HT-29 (cell line): Measurements from ENCODE around the gene HDHD5. TPM values are rescaled to one million over a fixed set of nuclear protein-coding genes. Genes with fewer than 3 reads are reported as not detected.
A peak's percentile ranks its signal among the peaks of the same experiment; 100 is the strongest.

Experiments used
- DNase-seq: peaks from one replicate; pipeline ENCODE4 v3.0.0-alpha.2; 2015; ENCODE audit warnings: low spot score
- total RNA-seq: library from RNA; depleted of rRNA; stranded (reverse); fragments of >200 nt; shearing (Covaris generic); gene quantifications from 2 replicates; pipeline ENCODE4 v1.2.3, GENCODE V29; 2014; rRNA removed

Gene HDHD5
- 65.3 and 74.3 TPM in 2 replicates for total RNA-seq

DNA sequence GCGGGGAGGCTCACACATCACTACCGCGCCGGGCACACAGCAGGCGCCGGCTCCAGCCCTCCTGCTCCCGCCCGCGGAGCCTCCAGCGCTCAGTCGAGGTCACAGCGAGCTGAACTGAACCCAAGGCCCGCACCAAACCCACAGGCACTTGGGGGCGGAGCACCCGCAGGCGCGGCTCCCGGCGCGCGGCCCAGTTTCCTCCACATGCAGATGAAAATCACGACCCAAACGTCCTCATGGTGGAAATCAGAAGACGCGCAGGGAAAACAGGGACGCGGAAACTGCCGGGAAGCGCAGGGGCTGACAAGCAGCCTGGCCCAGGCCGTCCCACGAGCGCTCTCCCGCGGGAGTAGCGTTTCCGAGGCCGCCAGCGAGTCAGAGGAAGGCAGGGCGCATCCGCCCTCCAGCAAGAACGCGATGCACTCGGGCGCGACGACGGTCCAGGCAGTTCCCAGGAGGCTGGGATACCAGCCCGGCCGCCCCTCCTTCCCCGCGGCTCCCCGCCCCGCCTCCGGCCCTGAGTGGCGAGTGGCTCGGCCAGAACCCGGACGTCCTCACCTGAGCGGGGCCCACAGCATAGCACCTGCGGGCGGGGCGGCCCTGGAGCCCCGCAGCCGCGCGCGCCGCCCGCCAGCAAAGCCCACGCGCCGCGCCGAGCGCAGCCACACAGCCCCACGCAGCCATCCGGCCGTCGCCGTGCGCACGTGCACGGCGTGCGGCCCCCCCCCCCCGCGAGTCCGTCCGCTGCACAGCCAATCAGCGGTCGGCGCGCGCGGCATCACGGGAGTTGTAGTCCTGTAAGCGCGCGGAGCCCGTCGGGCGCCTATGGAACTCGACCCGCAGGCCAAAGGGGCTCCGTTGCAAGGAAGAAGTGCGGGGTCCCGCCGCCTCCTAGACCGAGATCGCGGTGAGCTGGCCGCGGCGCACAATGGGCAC, at the start of gene HDHD5:
TSS of gene HDHD5 (minus strand) at position 710 of the 936 bp plus-strand sequence. CDS start at position 684, 26 bp downstream.
- DNase-seq = peak; percentile 76

DNA sequence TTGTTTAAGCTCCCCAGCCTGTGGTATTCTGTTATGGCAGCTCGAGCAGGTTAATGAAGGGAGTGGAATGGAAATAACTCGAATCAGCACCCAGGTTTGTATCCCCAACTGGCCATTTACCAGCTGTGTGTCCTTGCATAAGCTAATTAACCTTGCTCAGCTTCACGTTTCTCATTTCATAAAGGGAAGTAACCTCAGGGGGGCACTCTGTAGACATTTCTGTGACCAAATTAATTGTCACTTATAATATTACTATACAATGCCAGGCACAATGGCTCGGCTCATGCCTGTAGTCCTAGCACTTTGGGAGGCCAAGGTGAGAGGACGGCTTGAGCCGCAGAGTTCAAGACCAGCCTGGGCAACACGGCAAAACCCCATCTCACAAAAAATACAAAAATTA, 46.4 kb upstream of the HDHD5 start:
- peak; percentile 3 for DNase-seq

DNA sequence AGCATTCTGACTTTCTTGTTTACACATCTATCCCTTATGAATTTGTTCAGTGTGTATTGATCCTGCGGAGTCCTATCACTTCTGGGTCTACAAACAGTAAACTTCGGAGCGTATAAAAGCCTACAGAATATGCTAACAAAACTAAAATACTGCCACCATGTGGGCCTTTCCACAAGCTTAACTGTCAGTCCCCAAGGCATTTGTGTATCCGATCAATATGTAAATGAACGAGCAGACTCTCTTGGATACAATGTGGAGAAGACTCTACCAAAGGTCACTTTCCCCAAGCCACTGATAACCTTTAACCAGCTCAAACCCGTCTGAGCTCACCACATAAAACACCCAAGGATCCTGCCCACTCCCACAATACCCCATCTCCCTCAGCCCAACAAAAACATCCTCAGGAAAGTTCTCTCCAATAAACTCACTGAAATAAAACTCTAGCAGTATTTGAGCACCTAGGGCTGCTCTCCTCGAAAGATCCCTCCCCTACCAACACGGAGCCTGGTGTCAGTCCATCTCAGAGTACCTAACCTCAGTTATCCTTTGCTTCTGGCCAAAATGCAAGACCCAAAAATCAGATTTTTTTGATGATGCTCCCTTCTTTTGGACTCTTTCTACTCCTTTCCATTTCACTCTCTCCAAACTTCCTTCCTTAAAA, 42.3 kb upstream of the HDHD5 start:
- DNase-seq = peak; percentile 13

DNA sequence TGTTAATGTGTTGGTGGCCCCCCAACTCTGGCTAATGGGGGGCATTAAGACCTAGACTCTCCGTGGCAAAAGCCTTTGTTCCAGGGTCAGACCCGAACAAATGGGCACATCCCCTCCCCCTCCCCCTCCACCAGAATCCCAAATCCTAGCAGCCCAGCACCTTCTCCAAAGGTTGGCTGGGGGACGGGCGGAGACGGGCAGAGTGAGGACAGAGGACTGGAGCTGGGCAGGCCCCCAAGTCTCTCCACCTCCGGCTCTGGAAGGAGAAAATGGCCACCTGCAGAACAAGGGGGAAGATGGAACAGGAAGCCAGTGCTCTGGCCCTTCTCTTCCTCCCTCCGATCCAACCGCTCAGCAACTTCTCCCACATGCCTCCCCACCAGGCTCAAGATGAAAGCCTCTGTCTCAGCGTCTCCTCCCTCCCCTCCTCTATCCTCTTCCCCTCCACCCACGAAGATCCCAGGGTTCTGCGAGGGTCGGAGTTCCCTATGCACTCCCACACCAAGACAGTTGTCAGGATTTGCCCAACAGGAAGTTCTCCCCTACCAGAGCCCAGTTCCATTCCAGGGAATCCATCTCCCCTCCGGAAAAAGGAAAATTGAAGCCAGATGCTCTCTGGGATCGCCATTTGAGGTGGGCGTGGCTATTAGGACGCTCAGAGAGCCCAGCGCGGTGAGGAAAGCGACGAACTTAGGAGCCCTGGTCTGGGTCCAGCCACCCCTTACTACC, 40.1 kb upstream of the HDHD5 start:
- no peak for DNase-seq

DNA sequence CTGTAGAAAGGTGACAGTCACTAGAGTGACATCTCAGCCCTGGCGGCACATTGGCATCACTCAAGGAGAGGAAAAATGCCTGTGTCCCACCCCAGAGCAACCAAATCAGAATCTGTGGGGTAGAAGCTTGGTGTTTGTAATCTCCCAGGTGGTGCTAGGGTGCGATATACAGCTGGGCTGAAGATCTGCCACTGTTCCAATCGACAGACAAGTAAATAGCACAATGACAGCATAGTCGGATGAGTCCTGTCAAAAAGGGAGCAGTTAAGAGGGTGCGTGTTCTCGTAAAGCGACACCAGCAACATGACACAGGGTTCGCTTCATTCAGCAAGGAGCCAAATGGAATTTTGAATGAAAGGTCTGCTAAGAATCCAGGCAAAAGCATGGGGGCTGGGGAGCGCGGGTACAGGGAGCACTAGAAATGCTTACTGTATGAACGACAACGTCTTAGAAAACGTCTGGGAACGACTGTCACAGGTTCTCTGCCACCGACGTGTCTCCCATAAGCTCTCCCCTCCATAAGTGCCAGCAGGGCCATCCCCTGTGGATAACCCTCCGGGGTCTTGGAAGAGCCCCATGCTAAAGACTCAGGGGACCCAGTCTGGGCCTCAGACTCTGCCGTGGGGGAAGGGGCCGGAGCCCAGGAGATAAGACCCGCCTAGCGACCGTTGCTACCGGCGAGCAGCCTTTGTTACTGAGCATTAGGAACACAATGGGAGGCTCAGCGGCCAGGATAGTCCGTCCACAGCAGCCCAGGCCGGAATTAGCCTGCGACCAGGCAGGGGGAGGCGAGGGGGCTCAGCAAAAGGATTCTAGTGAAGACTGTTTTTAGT, 39.3 kb upstream of the HDHD5 start:
- DNase-seq = no peak

DNA sequence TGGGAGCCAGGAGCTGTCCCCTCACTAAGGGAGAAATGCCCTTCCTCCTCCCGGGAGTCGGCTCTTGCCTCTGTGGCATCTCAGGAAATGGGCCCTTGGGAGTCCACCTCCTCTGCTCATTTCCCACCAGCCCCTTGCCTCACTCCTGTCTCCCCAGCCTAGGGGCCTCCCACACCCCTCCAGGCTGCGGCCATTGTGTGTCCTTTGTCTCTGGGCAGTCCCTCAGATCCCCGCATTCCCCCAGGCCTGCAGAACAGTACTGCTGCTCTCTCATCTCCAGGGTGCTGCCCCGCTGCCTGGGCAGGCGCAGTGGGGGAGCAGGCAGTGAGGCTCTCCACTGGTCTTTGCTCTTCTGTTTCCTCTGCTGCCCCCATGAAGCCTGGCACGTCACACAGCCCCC, 35.1 kb upstream of the HDHD5 start:
- DNase-seq = no peak

DNA sequence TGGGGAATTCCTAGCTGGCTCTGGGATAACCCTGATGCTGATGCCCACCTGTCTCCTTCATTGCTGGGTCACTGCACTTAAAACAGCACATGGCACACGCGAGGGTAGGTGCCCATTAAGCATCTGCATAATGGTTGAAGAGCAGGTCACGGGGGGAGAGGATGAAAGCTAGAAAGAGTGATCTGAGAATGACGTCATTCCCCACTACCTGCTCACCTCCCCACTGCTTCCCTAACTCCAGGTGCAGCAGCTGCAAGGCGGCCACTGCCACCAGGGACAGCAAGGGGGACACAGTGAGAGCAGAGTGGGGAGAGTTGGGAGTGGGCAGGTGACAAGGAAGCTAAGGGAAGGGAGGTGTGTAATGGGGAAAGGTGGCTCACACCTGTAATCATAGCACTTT, 33.1 kb upstream of the HDHD5 start:
- DNase-seq = no peak

DNA sequence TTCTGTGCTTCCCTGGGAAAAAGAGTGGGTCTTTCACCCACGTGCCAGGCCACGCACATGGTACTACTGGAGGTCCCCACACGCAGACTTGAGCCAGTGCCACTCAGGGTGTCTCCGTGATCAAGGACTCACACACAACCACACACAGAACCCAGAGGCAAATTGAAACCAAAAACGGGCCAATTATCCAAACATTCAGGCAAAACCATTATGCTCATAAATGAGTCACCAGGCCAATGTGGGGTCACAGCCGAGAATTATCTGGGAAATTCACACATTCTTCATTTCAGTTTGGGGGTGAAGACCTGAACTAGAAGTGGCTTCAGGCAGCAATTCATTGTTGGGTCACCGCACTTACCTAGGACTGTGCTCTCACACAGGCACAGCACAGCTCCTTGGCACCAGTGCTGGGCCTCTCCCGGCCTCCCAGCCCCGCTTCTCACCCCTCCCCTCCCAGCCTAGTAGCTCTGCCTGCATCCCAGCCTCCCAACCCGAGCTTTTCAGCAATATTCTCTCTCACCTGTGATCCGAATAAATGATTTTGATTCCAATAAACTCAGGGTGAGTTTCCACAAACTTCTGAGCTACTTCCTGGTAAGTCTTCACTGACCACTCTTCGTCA, 32.2 kb upstream of the HDHD5 start:
- DNase-seq = no peak

DNA sequence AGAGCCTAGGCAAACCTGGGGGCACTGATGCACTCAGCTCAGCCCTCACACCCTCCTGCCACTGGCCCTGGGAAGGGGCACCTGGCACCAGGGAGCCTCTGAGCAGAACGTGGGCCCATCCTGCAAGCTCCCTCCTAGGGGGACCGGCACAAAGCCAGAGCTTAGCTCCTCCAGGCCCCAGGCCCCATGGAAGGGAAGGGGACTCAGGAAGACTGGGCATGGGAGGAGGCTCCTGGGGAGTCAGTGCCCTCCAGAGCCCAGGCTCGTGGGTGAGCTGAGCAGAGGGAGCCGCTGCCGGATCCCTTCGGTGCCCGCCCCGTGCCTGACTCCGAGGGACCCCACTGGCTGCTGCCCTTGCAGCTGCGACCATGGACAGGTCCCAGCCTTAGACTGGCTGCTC, 31.6 kb upstream of the HDHD5 start:
- no peak for DNase-seq

DNA sequence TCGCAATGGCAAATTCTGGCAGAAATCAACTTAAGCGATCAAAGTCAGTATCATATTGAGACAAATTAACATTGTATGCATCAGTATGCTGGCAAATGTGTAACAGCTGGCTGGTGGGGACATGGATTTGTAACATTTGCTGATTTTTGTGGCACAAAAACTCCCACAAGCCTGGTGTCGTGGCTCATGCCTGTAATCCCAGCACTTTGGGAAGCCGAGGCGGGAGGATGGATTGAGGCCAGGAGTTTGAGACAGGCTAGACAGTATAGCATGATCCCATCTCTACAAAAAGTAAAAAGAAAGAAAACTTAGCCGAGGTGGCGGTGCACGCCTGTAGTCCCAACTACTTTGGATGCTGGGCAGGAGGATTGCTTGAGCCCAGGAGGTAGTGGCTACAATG, 17.6 kb upstream of the HDHD5 start:
- no peak for DNase-seq

DNA sequence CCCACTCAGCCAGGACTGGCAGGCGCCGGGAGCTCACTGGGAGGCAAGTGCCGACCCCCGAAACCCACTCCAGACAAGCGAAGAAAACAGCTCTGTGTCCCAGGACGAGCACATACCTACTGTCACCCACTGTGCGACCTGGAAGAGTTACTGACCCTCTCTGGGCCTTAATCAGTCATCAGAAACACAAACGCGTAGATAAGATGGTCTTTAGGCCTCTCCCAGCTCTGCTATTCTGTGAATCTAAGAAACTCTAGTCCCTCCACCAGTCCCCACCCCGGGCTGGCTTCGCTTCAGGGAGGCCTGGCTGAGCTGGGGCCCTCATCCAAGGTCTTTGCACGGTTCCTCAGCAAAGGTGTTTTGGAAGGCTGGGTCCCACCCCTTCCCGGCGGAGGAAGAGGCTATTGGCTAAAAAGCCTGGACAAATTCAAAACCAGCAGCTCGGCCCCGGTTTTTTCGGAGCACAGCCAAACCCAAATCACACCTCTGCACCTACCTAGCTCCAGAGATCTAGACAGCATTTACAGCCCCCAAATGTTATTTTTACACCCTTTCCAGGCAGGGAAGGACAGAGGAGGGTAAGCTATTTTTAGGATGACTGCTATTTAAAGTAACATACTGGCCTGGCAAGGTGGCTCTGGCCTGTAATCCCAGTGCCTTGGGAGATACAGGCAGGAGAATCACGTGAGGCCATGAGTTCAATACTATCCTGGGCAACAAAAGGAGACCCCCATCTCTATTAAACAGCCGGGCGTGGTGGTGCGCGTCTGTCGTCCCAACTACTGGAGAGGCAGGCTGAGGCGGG, 13.2 kb upstream of the HDHD5 start:
- no peak for DNase-seq

DNA sequence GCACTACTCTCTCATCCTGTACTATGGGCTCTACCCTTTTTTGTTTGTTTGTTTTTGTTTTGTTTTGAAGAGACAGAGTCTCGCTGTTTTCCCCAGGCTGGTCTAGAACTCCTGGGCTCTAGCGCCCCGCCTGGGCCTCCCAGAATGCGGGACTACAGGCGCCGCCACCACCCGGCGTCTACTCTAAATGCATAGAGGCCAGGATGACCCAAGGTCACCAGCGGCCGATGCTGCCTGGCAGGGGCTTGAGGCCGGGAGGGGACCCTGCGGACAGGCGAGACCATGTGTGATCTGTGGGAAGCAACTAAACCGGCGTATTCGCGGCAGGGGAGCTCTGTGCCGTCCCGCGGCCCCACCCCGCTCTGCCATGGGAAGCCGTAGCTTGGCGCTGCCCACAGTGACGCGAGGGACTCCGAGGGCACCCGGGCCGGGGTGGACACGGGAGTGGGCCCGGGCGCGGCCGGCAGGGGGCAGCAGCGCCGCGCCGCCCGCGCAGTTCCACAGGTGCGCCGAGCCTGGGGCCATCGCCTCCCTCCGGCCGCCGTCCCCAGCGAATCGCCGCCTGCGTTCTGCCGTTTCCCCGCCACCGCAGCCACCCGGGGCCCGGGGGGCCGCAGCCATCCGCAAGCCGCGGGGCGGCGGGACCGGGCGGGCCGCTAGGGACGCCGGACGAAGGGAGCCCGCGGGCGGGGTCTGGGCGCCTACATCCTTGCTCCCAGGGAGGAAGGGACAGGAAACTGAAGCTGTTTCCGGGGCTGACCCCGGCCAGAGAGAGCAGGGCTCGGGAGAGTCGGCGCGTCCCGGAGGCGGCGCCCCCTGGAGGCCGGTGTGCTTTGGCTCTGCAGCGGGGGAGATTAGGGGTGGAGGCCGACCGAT, 12.3 kb upstream of the HDHD5 start:
- DNase-seq = peak; percentile 79

DNA sequence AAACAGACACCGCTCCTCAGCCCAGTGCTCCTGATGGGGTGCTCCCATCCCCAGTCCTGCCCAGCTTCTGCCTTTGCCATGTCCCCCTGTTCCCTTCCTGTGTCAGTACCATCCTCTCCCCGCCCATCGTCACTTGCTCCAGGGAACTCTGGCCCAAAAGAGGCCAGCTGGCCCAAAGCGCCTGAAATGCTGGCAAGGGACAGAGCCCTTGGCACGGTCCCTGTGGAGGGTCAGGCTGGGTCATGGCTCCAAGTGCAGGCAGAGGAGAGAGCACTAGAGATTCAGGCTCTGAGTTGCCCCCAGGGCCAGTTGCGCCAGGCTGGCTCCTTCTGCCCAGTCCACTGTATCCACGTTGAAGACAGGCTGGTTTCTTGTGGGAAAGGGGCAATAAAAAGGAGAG, 8.4 kb upstream of the HDHD5 start:
- no peak for DNase-seq

DNA sequence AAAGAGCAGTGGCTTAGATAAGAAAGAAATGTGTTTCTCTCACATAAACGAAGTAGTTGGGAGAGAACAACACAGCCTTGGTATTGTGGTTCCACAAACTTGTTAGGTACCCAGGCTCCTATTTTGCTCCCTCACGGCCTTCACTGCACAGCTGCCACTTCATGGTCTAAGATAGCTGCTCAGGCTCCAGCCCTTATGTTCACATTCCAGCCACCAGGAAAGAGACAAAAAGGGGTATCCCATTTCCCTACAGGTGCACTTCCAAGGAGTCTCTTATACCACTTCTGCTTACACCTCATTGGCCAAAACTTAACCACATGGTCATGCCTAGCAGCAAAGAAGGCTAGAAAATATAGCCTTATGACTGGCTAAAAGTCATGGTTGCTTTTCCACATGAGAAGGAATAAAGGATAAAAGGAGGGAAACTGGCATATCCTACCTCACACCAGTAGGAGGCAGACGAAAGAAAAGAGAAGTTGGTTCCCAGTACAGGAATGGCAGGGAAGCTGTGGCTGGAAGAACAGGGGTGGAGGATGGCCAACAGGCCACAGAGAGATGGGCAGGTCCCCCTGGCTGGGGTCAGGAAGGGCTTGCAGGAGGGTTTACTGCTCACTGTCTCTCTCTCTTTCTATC, 5.4 kb upstream of the HDHD5 start:
- peak; percentile 9 for DNase-seq

DNA sequence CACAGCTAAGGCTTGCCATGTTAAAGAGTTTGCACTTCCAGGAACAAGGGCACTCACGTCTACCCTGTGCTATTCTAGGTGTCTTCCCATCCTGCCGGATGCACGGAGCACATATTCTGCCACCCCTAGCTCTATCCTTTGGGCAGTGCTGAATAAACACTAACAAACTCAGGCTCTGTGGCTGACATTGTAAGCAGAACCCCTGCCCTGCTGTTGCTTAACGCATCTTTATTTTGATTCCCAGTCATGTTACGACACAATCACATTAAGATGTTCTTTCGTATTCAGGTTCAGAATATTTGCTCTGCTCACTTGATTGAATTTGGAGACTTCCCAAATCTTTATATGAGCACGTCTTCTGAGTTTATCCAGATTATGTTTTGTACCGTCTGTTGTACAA, 3.7 kb upstream of the HDHD5 start:
- no peak for DNase-seq

DNA sequence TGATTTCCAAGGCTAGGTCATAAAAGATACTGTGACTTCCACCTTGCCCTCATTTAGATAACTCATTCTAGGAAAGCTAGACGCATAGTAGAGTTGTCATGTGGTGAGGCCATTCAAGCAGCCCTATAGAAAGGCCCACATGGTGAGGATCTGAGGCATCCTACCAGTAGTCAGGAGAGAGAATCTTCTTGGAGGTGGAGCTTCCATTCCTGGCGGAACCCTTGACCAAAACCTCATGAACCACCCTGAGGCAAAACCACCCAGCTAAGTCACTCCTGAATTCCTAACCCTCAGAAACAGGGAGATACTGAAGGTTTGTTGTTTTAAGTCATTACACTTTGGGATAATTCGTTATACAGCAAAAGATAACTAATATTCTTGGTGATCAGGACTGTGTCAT, 2.9 kb upstream of the HDHD5 start:
- DNase-seq = no peak

DNA sequence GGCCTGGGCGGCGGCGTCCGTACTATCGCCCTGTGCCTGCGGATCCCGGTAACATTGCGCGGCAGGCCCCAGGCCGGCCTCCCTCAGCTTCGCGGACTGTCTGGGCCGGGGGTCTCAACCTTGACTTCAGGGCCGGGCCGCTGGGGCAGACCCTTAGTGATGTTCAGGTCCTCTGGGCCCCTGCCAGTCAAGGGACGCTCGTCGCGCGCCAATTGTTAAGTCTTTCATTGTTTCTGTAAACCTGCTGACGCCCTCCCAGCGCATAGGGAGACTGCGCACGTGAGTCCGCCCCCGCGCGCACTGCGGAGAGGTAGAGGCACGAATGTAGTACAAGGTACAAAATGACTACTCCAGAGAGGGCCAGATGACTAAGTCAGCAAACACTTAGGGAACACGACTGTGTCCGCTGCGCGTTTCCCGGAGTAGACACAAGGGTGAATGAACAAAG, 451 bp upstream of the HDHD5 start:
- peak; percentile 21 for DNase-seq

DNA sequence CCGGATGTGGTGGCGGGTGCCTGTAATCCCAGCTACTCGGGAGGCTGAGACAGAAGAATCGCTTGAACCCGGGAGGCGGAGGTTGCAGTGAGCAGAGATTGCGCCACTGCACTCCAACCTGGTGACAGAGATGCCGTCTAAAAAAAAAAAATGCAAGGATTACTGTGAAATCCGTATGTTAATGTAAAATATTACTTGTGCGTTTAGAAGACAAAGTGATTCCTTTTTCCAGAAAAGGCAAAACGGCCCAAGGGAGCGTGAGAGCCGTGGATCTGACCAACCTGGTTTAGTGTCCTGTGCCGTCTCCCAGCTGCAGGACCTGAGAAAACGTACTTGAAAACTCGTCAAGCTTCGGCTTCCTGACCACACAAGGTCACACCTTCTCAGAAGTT, 905 bp downstream of the HDHD5 start:
- no peak for DNase-seq
